Cerebellar nuclear complex (tissue), 1 donor: ENCODE data around the gene SSBP2.
"Not testable (repeated sequence)": the region's sequence is repeated elsewhere in the genome, so short reads cannot be mapped to it uniquely, and the experiment has no call there.

Experiments used
- DNase-seq, 2 experiments: peaks; one replicate each; lab custom pipeline; 2025; lab: John Stamatoyannopoulos, UW

The SSBP2 gene

DNA sequence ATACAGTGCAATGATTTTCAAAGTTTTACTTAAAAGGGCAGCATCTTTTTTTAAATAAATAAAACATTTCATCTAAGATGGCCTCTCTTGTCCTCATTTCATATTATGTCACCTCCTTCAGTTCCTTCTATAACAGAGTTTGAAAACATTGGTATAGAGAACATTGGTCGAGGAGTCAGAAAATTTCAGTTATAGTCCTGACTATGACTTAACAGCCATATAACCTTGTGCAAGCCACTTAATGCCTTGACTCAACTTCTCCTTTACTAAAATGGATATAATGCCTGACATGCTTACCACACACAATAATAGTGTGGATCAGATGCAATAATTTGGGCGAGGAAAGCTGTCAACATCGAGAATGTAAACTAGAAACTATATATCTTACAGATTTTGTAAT is 22.6 kb downstream of the SSBP2 start:
- no peak for DNase-seq

DNA sequence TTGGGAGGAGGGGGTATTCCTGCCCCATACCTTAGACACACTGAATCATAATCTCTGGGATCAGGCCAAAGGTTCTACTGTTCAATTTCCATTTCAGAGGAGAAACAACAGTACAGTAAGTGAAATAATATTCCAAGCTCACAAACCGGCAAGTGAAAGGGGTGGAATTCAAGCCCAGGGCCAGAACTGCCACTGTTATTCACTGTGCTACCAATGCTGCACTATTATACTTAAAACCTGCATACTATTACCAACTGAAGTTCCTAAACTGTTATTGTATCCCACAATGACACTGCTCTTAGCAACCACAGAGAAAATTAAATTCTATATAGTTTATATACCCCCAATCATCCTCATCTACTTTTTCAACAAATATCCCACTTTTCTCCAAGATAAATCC is 24.6 kb downstream of the SSBP2 start:
- no peak for DNase-seq

GRCh38 chr5:81724571-81724970 is 26.3 kb downstream of the SSBP2 start:
- DNase-seq: no peak

DNA sequence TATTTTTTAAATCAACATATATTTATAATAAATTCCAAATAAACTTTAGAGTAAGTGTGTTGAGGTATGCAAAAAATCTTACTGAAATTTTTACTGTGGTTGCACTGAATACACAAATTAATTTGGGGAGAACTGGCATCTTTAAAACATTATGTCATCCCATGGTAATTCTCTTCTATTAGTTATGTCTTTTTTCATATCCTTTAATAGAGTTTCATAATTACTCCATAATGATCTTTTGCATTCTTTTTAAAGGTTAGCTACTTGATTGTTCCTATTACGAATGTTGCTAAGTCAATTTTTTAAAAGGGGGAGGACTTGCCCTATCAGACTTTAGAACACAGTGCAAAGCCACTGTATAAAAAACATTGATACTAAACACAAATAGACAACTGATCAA is 26.8 kb downstream of the SSBP2 start:
- no peak for DNase-seq

DNA sequence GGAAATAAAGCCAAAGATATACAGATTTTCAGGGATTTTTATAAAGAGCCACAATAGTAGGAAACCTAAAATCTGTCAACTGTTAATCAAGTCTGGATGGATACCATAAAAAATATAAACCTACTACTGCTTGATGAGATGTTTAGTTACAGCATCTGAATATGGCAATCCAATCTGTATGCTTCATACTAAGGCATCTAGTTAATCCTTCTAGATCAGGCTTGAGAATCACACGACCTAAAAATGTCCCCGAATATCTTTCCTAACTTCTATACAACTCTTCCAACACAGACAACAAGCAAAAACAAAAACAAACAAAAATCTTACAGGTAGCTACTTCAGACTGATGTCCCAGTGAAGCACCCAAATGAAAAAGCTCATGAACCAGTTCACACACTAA is 29.8 kb downstream of the SSBP2 start:
- no peak for DNase-seq

GRCh38 chr5:81719743-81720345 is 31.1 kb downstream of the SSBP2 start:
- DNase-seq: no peak

- no peak for DNase-seq
Measured at GRCh38 chr5:81718300-81718699, 32.6 kb downstream of the SSBP2 start.

DNA sequence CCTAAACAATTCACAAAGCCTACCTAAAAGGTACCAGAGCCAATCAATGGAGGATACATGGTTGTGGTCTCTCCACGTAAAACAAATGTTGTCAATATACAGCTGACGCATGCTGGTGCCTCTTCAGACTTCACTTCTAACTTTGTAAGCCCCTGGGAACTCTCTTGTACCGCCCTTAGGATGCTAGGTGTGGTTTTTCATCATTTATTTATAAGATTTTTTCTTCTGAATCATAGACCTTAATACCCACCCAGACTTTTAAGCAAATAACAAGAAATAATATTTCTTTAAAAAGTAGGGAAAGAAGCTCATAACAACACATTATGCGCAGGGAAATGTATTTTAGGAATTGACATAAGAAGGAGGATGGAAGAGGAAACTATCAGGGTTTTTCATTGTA is 33.0 kb downstream of the SSBP2 start:
- DNase-seq: no peak

- DNase-seq: no peak
Measured at GRCh38 chr5:81717226-81717625, 33.7 kb downstream of the SSBP2 start.

GRCh38 chr5:81714076-81714475 is 36.8 kb downstream of the SSBP2 start:
- not testable (repeated sequence) for DNase-seq

DNA sequence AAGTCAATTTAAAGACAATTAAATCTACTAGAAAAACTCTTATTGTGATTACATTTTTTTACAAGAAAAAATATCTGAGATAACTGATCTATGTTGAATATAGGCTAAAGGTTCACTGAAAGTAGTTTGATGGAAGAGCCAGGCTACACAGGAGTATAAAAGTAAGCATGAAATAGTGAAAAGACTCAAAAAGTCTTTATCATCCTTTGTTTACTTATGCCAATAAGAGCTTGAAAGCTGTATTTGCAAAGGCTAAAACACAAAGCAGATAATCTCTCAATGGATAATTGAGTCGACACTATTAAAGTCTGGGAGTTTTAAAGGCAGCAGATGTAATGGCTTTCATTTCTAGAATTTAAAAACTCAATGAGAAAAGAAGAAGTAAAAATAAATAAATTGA is 42.0 kb downstream of the SSBP2 start:
- DNase-seq: no peak

- no peak for DNase-seq
Measured at GRCh38 chr5:81703840-81704239, 47.1 kb downstream of the SSBP2 start.

GRCh38 chr5:81700166-81700565 is 50.7 kb downstream of the SSBP2 start:
- DNase-seq: no peak

DNA sequence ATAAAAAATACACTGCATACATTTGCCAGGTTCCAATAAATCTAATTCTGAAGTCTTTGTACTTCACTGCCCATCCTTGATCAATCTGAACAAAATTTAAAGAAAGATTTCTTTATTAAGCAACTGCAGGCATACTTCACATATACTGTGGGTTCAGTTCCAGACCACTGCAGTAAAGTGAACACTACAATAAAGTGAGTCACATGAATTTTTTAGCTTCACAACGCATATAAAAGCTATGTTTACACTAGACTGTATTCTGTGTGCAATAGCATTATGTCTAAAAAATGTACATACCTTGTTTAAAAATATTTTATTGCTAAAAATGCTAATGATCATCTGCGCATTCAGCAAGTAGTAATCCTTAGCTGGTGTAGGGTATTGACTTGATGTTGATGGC is 52.1 kb downstream of the SSBP2 start:
- no peak for DNase-seq

DNA sequence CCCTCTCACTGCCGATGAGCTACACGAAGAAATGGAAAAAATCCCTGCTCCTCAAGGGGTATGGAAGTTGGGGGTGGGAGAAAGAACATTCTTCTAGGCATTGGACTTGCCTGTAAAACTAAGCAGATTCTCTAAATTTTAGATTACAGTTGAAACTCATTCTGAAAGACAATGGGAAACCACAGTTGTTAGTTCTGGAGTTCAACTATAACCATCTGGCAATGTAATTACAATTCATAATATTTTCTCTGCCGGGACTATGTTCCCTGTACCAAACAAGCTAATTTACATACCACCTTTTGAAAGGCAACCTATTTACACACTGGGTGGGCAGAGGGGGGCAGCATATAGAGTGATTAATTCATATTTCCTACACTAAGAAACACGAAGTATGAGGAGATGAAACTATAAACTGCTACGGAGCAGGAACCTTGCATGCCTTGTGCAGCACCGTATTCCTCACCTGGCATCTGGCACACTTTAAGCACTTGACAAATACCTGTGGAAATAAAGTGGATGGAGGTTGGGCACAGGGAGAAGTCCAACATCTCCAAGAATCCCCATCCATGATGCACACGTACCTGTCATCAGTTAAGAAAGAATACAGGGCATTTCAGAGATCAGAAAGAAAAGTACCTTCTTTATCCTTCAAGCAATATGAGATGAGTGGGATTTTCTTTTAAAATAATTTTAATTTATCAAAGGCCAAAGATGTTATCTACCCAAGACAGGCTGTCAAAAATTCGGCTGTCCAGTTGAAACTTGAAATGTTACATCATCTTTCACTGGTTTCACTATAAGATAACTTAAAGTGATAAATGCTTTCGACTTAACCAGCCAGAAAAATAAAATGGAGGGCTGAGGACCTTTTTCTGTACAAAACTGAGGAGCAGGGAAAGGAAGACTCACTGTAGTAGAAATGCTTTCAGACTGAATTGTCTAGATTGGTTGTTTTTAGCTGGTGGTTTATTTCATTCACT is 54.2 kb downstream of the SSBP2 start:
- DNase-seq: no peak

DNA sequence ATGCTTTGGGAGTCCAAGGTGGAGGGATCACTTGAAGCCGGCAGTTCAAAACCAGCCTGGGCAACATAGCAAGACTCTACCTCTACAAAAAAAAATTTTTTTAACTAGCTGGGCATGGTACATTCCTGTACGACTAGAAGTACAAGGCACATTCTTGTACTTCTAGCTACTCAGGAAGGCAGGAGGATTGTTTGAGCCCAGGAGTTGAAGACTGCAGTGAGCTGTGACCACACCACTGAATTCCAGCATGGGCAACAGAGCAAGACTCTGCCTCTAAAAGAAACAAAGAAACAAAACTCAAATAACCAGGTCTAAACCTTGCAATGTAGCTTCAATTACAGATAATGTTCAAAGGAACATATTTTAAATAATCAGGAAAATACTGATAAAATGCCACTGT is 56.2 kb downstream of the SSBP2 start:
- no peak for DNase-seq

GRCh38 chr5:81688215-81688614 is 62.7 kb downstream of the SSBP2 start:
- no peak for DNase-seq

DNA sequence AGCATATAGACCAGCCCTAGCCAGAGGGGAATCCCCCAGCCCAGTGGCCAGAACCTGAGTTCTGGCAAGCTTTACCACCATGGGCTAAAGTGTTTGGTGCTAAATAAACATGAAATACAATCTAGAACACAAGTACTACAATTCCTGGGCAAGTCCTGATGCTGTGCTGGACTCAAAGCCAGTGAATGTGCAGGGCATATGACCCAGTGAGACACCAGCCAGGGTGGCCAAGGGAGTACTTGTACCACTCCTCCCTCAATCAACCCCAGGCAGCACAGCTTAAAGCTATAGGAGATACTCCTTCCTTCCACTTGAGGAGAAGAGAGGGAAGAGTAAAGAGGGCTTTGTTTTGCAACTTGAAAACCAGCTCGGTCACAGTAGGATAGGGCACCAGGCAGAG is 63.6 kb downstream of the SSBP2 start:
- no peak for DNase-seq

- no peak for DNase-seq
Measured at GRCh38 chr5:81685471-81685870, 65.4 kb downstream of the SSBP2 start.

- DNase-seq: no peak
Measured at GRCh38 chr5:81679885-81680284, 71.0 kb downstream of the SSBP2 start.

GRCh38 chr5:81675420-81675819 is 75.5 kb downstream of the SSBP2 start:
- DNase-seq: no peak

DNA sequence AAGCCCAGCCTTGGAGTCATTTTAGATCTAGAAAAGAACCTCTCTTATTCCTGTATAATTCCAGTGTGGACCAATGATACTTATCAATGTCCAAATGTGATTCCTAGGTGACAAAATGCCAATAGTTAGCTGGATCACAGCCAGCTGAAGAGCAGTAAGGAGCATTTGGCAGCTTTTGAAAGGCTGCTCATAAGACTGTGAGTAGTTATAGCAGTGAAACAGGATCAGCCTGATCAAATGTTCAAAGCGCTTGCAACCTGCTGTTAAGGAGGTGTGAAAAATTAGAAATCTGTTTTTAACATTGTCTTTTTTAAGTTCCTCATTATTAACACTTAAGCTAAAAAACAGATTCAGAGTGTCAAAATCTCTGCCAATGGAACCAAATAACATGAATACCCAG is 85.1 kb downstream of the SSBP2 start:
- DNase-seq: no peak

- not testable (repeated sequence) for DNase-seq
Measured at GRCh38 chr5:81660624-81661023, 90.3 kb downstream of the SSBP2 start.

- no peak for DNase-seq
Measured at GRCh38 chr5:81657386-81657785, 93.5 kb downstream of the SSBP2 start.
